ENCODE measurements around the gene CD46.
"Not testable (repeated sequence)": the region's sequence is repeated elsewhere in the genome, so short reads cannot be mapped to it uniquely, and the experiment has no call there.

GRCh38 chr1:207708004-207708403 lies 43.9 kb upstream of the CD46 start:
- TF ChIP-seq CTCF, POLR2A (IDR thresholded peaks at IDR 0.05): not testable (repeated sequence)

All from testis (tissue), 2 donors.